ENCODE measurements around the gene CD55.

Gene CD55

GRCh38 chr1:207405814-207406213, 84.3 kb downstream of the CD55 start:
- H3K4ac ChIP-seq (ENCODE audit: low read depth, low read length) = no peak overlapping the region

GRCh38 chr1:207407655-207408260, 86.3 kb downstream of the CD55 start:
- Histone ChIP-seq H3K27ac (ENCODE audit: low read depth, low read length) (no peak overlapping the region), H3K79me1 (ENCODE audit: low read length) (no peaks in the 10 kb centered on the region), H2BK12ac (ENCODE audit: low read length) (no peak overlapping the region), H4K12ac (ENCODE audit: low read depth, low read length) (no peak overlapping the region), H2AFZ (ENCODE audit: insufficient read depth, low read length, poor library complexity) (no peak overlapping the region), H3K4ac (ENCODE audit: low read depth, low read length) (no peak overlapping the region), H4K8ac (ENCODE audit: low read depth, low read length) (no peak overlapping the region), H2BK5ac (ENCODE audit: low read depth, low read length, poor library complexity) (no peak overlapping the region), H2BK120ac (ENCODE audit: insufficient read depth, low read length, poor library complexity) (no peak overlapping the region), H3K4me2 (ENCODE audit: low read length) (no peak overlapping the region), H2AK5ac (ENCODE audit: low read length) (no peak overlapping the region), H3K36me3 (ENCODE audit: control insufficient read depth in 1 of 2, insufficient read depth in 2 of 2, low read length in 2 of 2) (no peaks in the 10 kb centered on the region), H3K79me2 (ENCODE audit: control insufficient read depth, insufficient read depth, low read length, poor library complexity) (no peaks in the 10 kb centered on the region), H3K9me3 (ENCODE audit: insufficient read depth, low read depth, low read length) (no peaks in the 10 kb centered on the region), H3K23ac (ENCODE audit: low read length) (no peak overlapping the region), H3K14ac (ENCODE audit: low read length) (no peak overlapping the region), H4K91ac (ENCODE audit: low read depth, low read length) (no peak overlapping the region), H3K9ac (ENCODE audit: low read length) (no peak overlapping the region), H3K18ac (ENCODE audit: low read length) (no peak overlapping the region), H3K27me3 (ENCODE audit: insufficient read depth, low read length) (no peaks in the 10 kb centered on the region), H3K4me1 (ENCODE audit: control insufficient read depth in 1 of 2, insufficient read depth in 2 of 2, low read length in 2 of 2) (no peaks in the 10 kb centered on the region), H3K4me3 (ENCODE audit: low read depth, low read length) (no peak overlapping the region)
- no CpG with 5 or more reads among the region's 1 CpG for WGBS (ENCODE audit: extremely low coverage, insufficient coverage, insufficient read length)
- DNase-seq = peak in 1 of 2 donors; percentile 18

More at GRCh38 chr1:207405814-207406213, 84.3 kb downstream of the CD55 start:
- H3K9ac ChIP-seq (ENCODE audit: low read length) = no peak overlapping the region
- H3K18ac ChIP-seq (ENCODE audit: low read length) = no peak overlapping the region
- H3K79me1 ChIP-seq (ENCODE audit: low read length) = no peaks in the 10 kb centered on the region
- no peak overlapping the region for H4K91ac ChIP-seq (ENCODE audit: low read depth, low read length)
- H3K9me3 ChIP-seq (ENCODE audit: insufficient read depth, low read depth, low read length) = no peaks in the 10 kb centered on the region
- DNase-seq = no peak
- H3K27ac ChIP-seq (ENCODE audit: low read depth, low read length) = no peak overlapping the region
- H3K4me1 ChIP-seq (ENCODE audit: control insufficient read depth in 1 of 2, insufficient read depth in 2 of 2, low read length in 2 of 2) = no peaks in the 10 kb centered on the region
- H3K4me2 ChIP-seq (ENCODE audit: low read length) = no peak overlapping the region
- H3K79me2 ChIP-seq (ENCODE audit: control insufficient read depth, insufficient read depth, low read length, poor library complexity) = no peaks in the 10 kb centered on the region
- no peaks in the 10 kb centered on the region for H3K36me3 ChIP-seq (ENCODE audit: control insufficient read depth in 1 of 2, insufficient read depth in 2 of 2, low read length in 2 of 2)
- no peak overlapping the region for H4K12ac ChIP-seq (ENCODE audit: low read depth, low read length)
- no peak overlapping the region for H2AK5ac ChIP-seq (ENCODE audit: low read length)
- no peak overlapping the region for H2AFZ ChIP-seq (ENCODE audit: insufficient read depth, low read length, poor library complexity)
- H3K23ac ChIP-seq (ENCODE audit: low read length) = no peak overlapping the region
- no peaks in the 10 kb centered on the region for H3K27me3 ChIP-seq (ENCODE audit: insufficient read depth, low read length)
- H2BK12ac ChIP-seq (ENCODE audit: low read length) = no peak overlapping the region
- H3K4me3 ChIP-seq (ENCODE audit: low read depth, low read length) = no peak overlapping the region
- no peak overlapping the region for H2BK120ac ChIP-seq (ENCODE audit: insufficient read depth, low read length, poor library complexity)
- no peak overlapping the region for H2BK5ac ChIP-seq (ENCODE audit: low read depth, low read length, poor library complexity)
- no peak overlapping the region for H3K14ac ChIP-seq (ENCODE audit: low read length)
- no peak overlapping the region for H4K8ac ChIP-seq (ENCODE audit: low read depth, low read length)
